HG03442 (cell line): ENCODE data around the gene P2RX2.

Experiments
- ATAC-seq: cut with Tn5 transposase; IDR thresholded peaks from one replicate; pipeline ENCODE4 v1.9.1; 2021; ENCODE audit warnings: mild to moderate bottlenecking, moderate library complexity; ENCODE audit not compliant: unreplicated experiment

P2RX2 gene

DNA sequence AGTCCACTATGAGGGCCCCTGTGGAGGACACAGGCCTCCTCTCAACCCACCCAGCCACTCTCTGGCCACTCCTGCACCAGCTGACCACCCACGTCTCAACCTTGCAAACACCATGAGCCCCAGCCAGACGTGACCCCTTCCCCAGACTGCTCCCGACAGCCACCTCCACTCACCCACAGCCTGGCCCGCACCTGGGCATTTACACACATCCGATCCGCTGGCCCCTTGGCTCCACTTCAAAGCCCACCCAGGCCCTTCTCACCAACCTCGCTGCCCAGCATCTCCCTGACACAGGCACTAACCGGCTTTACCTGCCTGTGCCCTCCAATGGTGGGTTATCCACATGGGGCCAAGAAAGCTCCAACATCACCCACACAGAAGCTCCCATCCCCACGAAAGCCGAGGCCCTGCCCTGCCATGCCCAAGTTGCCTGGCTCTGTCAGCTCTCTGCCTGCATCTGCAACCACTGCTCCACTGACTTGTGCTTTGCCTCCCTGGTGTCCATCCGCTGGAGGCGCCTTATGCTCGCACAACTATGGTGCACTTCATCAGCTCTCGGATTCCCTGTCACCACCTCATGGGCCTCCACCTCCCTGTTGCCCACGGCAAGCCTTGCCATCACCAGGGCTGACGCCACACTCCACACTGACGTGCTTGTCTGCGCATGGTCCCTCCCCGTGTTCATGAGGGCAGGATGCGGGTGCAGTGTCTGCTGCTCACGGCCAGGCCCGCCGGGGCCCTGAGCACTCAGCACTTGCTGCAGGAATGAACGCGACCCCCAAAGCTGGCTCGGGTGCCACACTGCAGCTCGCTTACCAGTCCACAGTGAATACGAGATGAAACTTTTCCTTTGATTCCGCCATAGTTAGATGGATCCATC, 16.7 kb downstream of the P2RX2 start:
- ATAC-seq, result no peak

DNA sequence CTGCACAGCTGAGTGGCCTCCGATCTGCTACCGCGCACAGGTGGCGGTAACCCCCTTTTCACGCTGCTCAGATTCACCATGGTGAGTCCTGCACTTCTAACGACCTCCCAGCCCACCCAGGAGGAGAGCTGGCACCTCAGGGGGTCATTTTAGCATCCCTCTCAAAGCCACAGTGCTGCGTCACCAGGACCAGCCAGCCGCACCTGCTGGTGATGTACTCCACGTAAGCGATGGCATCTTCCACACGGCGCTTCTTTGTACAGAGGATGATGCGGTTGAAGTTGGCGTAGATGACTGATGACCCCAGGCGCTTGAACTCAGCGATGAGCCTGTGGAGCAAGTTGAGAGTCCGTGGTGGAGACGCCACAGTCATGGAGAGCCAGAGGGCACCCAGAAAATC, 19.2 kb downstream of the P2RX2 start:
- ATAC-seq, result no peak

DNA sequence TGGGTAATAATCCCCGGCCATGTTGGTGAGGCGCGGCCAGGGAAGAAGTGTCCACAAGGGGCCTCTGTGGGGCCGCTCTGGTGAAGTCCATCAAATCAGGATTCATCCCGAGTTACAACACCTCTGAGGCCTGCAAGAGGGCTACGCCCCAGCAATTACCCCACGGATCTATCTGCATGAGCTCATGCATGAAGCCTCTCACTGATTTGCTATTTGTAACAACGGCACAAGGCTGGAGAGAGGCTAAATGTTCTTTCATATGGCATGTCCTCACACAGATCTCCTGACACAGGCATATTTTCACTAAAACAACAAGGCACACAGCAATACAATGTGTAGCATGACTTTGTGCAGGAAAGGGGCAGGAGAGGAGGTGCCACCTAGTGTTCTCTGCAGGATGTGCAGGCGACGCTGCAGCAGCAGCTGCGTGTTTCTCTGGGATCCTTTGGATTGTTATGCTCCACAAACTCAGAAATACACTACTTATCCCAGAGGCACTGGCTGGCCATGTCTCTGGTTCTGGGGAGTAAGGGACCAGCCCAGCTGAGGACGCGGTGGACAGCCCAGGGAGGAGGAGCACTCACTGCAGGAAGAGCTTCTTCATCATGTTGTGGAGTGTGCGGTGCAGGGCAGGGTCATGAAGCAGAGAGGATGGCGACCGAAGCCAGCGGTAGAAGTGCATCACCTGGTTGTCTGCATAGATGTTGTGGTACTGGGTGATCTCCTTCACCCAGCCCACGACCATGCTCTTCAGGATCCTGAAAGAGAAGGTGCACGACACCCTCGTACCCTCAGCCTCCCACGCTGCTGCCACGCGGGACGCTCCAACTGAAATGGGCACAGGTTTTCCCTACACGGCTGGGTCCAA, 20.2 kb downstream of the P2RX2 start:
- no peak for ATAC-seq

DNA sequence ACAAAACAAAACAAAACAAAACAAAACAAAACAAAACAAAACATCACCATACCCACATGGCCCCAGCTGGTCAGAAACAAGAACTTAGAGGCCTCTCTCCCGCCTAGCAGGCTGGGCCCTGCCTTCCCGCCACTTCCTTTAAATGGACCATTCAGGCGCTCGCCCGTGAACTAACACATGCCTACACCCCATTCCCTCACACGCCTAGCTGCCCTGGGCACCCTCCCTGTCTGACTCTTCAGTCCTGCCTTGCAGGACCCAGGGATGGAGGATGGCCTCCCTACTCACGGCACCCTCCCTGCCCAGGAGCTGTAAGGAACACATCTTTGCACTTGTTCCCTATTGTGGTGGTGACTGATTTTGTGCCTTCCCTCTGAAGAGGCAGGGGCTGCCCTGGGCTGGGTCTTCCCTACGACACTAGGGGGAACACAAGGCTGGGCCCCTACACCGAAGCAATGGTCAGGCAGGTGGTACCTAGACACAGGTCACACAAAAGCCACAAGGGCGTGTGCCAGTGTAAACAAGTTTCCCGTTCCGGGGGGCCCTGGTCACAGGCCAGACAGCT, 21.5 kb downstream of the P2RX2 start:
- no peak for ATAC-seq

DNA sequence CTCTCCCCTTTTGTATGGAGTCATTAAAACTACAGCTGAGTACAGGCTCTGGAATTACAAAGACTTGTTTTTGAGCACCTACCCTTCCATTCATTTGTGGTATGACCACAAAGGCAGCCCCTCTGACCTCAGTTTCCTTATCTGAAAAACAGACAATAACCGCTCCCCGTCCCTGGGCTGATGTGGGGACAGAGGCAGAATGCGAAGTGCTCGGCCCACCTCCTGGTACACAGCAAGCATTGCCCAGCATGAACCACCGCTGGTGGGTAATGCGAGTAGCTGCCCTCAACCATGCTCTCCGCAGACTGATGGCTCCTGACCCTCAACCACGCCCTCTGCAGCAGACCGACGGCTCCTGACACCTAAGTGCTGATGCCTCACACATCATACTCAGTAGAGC, 22.4 kb downstream of the P2RX2 start:
- ATAC-seq, result no peak

DNA sequence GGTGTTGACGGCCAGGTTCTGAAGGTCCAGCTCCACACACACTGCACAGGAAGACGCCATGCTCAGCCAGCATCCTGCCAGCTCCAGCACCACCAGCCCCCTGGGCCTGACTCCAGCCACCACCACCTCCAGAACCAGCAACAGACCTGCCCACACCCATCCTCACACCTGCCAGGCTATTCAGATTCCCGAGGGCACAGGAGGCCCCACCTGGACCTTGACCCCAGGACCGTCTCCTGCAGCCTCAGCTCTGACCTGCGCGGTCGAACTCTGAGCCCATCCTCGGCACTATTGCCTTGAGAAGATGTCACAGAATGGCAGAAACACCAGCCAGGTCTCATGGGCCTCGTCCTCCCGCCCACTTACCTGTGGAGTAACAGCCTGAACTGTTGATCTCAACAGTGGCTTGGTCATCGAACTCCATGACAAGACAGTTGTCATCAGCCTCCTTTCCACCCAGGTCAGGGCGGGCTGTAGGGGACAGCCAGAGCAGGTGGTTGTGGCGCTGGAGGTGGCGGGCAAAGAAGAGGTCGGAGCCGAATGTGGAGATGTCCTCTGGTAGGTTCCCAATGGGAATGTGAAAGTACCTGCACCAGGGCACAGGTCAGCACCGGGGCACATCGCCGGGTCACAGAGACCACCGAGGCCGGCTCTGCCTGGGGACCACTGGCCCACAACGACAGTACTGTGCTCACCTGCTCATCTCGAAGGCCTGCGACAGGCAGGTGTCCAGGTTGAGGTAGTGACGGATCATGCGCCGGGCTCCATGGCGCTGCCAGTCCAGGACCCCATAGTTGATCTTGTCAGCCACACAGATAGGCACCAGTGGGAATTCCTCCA, 23.5 kb downstream of the P2RX2 start:
- no peak for ATAC-seq

DNA sequence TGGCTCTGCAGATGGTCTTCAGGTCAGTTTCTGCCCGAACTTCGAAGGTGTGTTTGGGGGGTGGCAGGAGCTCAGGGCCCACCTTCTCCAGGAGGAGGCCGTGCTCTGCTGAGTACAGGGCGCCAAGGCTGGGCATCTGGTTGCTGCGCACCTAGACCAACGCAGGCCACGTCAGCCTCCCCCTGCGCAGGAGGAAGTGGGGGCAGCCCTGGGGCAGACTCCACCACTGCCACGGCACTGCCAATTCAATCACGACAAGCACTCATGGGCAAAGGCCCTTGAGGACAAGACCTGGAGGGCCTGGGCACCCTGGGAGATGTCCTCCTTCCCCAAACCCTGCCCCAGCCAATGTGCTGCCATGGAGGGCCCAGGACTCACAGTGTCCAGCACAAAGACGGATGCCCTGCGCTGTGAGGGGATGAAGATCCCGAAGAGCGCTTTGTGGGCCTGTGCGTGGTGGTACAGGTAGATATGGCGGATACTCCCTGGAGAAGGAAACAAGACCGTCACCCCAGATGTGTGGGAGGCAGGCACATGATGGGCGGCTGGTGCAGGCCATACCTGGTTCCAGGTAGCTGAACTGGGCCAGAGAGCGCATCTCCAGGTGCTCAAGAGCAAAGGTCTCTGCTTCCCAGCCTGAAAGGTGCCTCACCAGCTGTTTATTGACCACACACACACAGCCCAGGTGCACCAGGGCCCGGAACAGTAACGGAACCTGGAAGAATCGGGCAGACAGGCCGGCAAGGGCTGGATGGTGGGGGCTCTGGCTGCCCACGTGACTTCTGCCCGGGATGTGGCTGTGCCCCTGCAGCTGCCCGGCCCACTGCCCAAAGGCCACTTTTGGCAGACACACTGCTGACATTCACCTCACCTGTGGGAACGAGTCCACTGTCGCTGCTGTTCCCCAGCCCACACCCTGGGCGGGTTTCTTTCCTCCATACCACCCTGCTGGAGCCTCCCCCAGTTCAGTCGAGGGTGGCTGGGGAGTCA, 24.6 kb downstream of the P2RX2 start:
- ATAC-seq, result no peak

DNA sequence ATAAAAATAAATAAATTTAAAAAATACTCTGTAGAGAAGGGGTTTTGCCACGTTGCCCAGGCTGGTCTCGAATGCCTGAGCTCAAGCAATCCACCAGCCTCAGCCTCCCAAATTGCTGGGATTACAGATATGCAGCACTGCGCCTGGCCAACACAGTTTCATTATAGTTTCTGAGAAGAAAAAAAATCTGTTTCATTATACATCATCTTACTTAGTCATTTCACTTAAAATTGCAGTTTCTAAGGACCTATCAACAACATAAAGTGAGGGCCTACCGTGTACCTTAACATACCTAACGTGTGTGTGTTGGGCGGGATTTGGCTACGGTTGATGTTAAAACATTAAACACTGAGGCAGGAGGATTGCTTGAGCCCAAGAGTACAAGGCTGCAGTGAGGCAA, 28.3 kb downstream of the P2RX2 start:
- ATAC-seq, result no peak

GRCh38 chr12:132647858-132648257, 29.3 kb downstream of the P2RX2 start:
- no peak for ATAC-seq

DNA sequence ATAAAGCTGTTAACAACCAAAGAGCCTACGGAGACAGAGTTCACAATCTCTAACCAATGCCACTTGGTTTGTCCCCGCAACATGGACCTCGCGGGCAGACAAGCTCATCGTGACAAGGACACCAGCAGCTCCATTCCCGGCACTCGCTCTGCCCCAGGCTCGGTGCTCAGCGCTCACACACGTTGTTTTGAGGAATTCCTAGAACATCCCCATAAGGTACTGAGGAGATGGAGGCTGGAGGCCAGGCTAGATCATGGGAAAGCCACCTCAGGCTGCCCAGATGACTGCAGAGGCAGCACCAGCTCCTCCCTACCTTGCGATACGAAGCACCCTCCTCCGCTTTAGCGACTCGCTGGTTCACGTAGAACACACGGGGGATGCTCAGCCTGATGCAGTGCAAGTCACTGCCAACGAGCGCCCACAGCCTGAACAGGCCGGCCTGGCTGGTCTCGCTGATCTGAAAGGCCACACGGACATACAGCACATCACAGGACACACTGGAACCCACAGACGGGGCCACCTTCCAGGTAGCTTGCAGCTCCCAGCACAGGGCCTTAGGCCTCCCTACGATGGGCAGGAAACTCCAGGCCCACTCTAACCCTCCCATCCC, 30.1 kb downstream of the P2RX2 start:
- no peak for ATAC-seq

GRCh38 chr12:132649226-132649945, 30.8 kb downstream of the P2RX2 start:
- no peak for ATAC-seq

DNA sequence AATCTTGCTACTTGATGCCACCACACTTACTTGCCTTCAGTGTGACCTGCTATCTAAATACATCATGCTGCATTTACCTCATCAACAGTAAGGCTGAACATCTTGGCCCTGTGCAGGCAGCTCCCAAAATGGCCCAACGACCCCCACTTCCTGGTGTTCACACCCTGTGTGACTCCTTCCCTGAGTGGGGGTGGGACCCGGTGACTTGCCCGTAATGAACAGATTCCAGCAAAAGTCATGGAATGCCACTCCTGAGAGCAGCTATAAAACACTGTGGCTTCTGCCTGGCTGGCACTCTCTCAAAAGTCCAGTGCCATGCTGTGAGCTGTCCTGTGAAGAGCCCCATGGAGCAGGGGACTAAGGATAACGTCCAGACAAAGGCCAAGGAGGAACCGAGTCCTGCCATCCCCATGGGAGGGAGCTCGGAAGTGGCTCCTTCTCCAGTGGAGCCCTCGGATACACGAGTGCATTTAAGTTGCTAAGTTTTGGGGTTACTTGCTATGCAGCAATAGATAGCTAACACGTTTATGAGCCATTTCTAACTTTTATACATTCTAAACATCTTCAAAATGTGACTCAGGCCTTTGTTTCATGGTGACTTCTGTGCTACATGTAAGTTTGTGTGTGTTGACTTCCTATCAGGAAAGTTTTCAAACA, 33.0 kb downstream of the P2RX2 start:
- no peak for ATAC-seq

DNA sequence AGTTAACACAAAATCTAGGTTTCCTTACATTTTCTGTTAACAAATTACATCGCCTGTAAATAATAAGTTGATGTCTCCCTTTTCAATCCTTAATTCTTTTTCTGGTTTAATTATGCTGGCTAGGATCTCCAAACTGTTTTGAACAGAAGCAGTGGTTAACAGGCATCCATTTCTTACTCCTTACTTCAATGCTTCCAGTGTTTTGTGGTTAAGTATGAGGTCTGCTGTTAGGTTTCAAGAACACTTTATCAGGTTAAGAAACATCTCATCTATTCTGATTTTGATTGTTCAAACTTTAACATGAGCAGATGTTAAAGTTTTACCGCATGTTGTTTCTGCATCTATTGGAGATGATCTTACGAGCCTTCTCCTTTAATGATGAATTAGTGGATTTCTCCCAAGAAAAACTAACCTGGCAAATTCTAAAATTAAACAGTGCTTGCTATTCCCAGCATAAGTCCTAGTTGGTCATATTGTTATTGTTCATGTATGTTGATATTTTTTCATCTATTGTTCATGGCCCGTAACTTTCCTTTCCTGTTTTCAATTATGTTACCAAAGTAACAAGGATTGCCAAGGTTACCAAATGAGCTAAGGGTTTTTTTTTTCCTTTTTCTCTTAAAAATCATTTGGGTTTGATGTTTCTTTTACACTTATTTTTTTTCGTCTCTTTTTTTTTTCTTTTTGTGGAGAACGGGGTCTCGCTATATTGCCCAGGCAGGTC, 35.2 kb downstream of the P2RX2 start:
- no peak for ATAC-seq

GRCh38 chr12:132657004-132657727, 38.6 kb downstream of the P2RX2 start:
- no peak for ATAC-seq

GRCh38 chr12:132658149-132658894, 39.7 kb downstream of the P2RX2 start:
- ATAC-seq, result no peak

- no peak for ATAC-seq
Measured at GRCh38 chr12:132659146-132659545, 40.6 kb downstream of the P2RX2 start.
